ENCODE data around the gene MAP3K20.

GRCh38 chr2:173264151-173264550, 188.5 kb downstream of the MAP3K20 start:
- no peak for TF ChIP-seq CTCF (conservative IDR thresholded peaks at IDR 0.05 in 1 of 2, IDR thresholded peaks at IDR 0.05 in 1 of 2; ENCODE audit: low read depth in 1 of 2, low read length in 2 of 2)
- no peak for TF ChIP-seq EZH2 (IDR thresholded peaks at IDR 0.05; ENCODE audit: low read length, missing control alignments)
